Activated T-cell treated with anti-CD3 and anti-CD28 coated beads for 24 hours (primary cell): Measurements from ENCODE around the gene CASKIN2.
"Not testable (repeated sequence)": the region's sequence is repeated elsewhere in the genome, so short reads cannot be mapped to it uniquely, and the experiment has no call there.

Experiments used
- DNase-seq: peaks from one replicate; pipeline ENCODE4 v3.0.0-alpha.2; 2020; ENCODE audit warnings: low read depth

CASKIN2 gene

DNA sequence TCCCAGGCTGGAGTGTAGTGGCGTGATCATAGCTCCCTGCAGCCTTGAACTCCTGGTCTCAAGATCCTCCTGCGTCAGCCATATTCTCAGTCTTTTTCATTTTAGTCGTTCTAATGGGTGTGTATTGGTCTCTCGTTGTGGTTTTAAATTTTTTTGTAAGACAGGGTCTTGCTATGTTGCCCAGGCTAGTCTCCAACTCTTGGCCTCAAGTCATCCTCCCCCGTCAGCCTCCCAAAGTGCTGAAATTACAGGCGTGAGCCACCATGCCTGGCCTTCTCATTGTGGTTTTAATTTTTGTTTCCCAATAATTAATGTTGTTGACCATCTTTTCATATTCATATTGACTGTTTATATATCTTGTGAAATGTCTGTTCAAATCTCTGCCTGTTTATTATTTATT lies 50.3 kb downstream of the CASKIN2 start:
- DNase-seq, result no peak

DNA sequence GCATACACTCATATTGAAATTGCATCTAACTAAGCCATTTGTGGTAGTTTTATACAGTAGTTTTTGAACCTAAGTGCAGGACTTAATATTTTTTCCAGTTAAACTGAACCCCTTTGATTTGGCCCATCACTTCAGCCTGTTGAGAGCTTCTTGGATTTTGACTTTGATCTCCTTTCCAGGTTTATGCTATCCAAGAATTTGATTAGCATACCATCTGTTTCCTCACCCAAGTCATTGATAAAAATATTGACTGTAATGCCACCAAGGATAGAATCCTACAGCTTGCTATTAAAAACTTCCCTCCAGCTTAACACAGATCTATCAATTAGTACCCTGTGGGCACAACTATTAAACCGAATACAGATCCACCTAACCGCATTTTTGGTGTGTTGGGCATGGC lies 51.7 kb downstream of the CASKIN2 start:
- no peak for DNase-seq

GRCh38 chr17:75460295-75460694 lies 55.0 kb downstream of the CASKIN2 start:
- no peak for DNase-seq

- no peak for DNase-seq
These were observed 55.6 kb downstream of the CASKIN2 start for GRCh38 chr17:75459590-75460267.

- no peak for DNase-seq
These were observed 56.1 kb downstream of the CASKIN2 start for GRCh38 chr17:75459246-75459589.

GRCh38 chr17:75457047-75457654 lies 58.2 kb downstream of the CASKIN2 start:
- no peak for DNase-seq

- DNase-seq, result peak; percentile 87
These were observed 58.8 kb downstream of the CASKIN2 start, which contains the start of gene TMEM94 for GRCh38 chr17:75456417-75457046. TSS of gene TMEM94 (plus strand) at chr17:75456635. CDS start at chr17:75471906, 15,271 bp downstream.

DNA sequence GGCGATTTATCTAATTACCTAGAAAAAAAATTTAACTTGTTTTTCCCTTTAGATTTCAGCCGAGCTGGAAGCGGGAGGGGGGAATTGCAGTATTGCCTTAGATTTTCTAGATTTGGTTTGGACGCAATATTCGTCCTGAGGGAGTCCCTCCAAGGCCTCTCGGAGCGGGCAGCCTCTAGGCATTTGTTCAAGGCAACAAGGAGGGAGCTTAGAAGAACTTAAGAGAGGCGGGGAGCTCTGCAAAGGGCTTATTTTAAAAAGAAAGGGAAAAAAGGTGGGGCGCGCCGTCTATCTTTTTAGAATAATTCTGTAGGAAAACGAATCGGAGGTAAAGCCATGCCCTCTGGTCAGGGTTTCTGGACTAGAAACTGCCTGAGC lies 59.3 kb downstream of the CASKIN2 start:
- no peak for DNase-seq

GRCh38 chr17:75454672-75455071 lies 60.7 kb downstream of the CASKIN2 start:
- not testable (repeated sequence) for DNase-seq

- DNase-seq, result no peak
These were observed 61.1 kb downstream of the CASKIN2 start for GRCh38 chr17:75454193-75454592.

GRCh38 chr17:75450270-75450669 lies 65.1 kb downstream of the CASKIN2 start:
- no peak for DNase-seq
